ENCODE results near the gene ZNF648.
"Not testable (repeated sequence)": the region's sequence is repeated elsewhere in the genome, so short reads cannot be mapped to it uniquely, and the experiment has no call there.

The ZNF648 gene

GRCh38 chr1:182032251-182032650 lies 29.3 kb downstream of the ZNF648 start:
- no peak for DNase-seq (ENCODE audit: insufficient read length, low spot score)
- no peak for FAIRE-seq
- no peak for TF ChIP-seq CTCF (IDR thresholded peaks at IDR 0.05; ENCODE audit: insufficient read depth, missing control alignments)

- FAIRE-seq (no peak), DNase-seq (ENCODE audit: insufficient read length, low spot score) (peak; percentile 47)
- TF ChIP-seq CTCF (IDR thresholded peaks at IDR 0.05; ENCODE audit: insufficient read depth, missing control alignments) = peak; percentile 37
Observed at GRCh38 chr1:182029379-182030331, 31.9 kb downstream of the ZNF648 start.

GRCh38 chr1:182029002-182029378 lies 32.5 kb downstream of the ZNF648 start:
- TF ChIP-seq CTCF (IDR thresholded peaks at IDR 0.05; ENCODE audit: insufficient read depth, missing control alignments) = no peak
- FAIRE-seq (no peak), DNase-seq (ENCODE audit: insufficient read length, low spot score) (no peak)

GRCh38 chr1:182015360-182015759 lies 46.2 kb downstream of the ZNF648 start:
- FAIRE-seq (no peak), DNase-seq (ENCODE audit: insufficient read length, low spot score) (no peak)
- no peak for TF ChIP-seq CTCF (IDR thresholded peaks at IDR 0.05; ENCODE audit: insufficient read depth, missing control alignments)

GRCh38 chr1:182010800-182011370 lies 50.6 kb downstream of the ZNF648 start:
- not testable (repeated sequence) for FAIRE-seq; DNase-seq (ENCODE audit: insufficient read length, low spot score)

GRCh38 chr1:182005398-182005797 lies 56.1 kb downstream of the ZNF648 start:
- not testable (repeated sequence) for FAIRE-seq; DNase-seq (ENCODE audit: insufficient read length, low spot score)

- no peak for FAIRE-seq
- DNase-seq (ENCODE audit: insufficient read length, low spot score) = no peak
- TF ChIP-seq CTCF (IDR thresholded peaks at IDR 0.05; ENCODE audit: insufficient read depth, missing control alignments) = no peak
Observed at GRCh38 chr1:182004601-182005000, 56.9 kb downstream of the ZNF648 start.
